IMR-90 (cell line): ENCODE results near the gene NDUFA5.
"Not testable (repeated sequence)": the region's sequence is repeated elsewhere in the genome, so short reads cannot be mapped to it uniquely, and the experiment has no call there.

Experiments used
- BHLHE40 ChIP-seq: fragments of 150-350 bp; IDR thresholded peaks from 2 replicates; pipeline ENCODE4 v1.6.1; 2016; ENCODE audit warnings: mild to moderate bottlenecking, low read depth, low read length
- CEBPB ChIP-seq: IDR thresholded peaks from 2 replicates; pipeline ENCODE4 v1.6.1; 2012; ENCODE audit warnings: low read depth, low read length, improper control_type of control experiment
- CTCF ChIP-seq: conservative IDR thresholded peaks from 2 replicates; pipeline ENCODE4 v1.5.1; 2012; ENCODE audit warnings: mild to moderate bottlenecking, low read depth, low read length, improper control_type of control experiment
- FOS ChIP-seq: fragments of 150-350 bp; IDR thresholded peaks from 2 replicates; pipeline ENCODE4 v1.6.1; 2016; ENCODE audit warnings: low read depth, low read length
- MAFK ChIP-seq: IDR thresholded peaks from 2 replicates; pipeline ENCODE4 v1.6.1; 2012; ENCODE audit warnings: low read depth, low read length, improper control_type of control experiment
- MXI1 ChIP-seq: IDR thresholded peaks from 2 replicates; pipeline ENCODE4 v1.6.1; 2012; ENCODE audit warnings: low read depth, mild to moderate bottlenecking, low read length, moderate library complexity, borderline replicate concordance
- NFE2L2 ChIP-seq: fragments of 150-350 bp; IDR thresholded peaks from 2 replicates; pipeline ENCODE4 v1.6.1; 2016; ENCODE audit warnings: low read depth, mild to moderate bottlenecking, low read length
- POLR2A ChIP-seq: IDR thresholded peaks from 2 replicates; pipeline ENCODE4 v1.6.1; 2012; ENCODE audit warnings: mild to moderate bottlenecking, low read depth, low read length
- RAD21 ChIP-seq: IDR thresholded peaks from 2 replicates; pipeline ENCODE4 v1.6.1; 2012; ENCODE audit warnings: low read length, improper control_type of control experiment
- RCOR1 ChIP-seq: IDR thresholded peaks from 2 replicates; pipeline ENCODE4 v1.6.1; 2012; ENCODE audit warnings: mild to moderate bottlenecking, low read length, improper control_type of control experiment; ENCODE audit not compliant: insufficient replicate concordance
- RFX5 ChIP-seq: IDR thresholded peaks from 2 replicates; pipeline ENCODE4 v1.8.0; 2012; ENCODE audit warnings: low read depth, mild to moderate bottlenecking, low read length, moderate library complexity
- TF ChIP-seq, protein P1 (sequence below): fragments of 150-350 bp; IDR thresholded peaks from 2 replicates; pipeline ENCODE4 v1.6.1; 2016; ENCODE audit warnings: low read depth, mild to moderate bottlenecking, low read length, moderate library complexity, borderline replicate concordance
- TF ChIP-seq, protein P2 (sequence below): fragments of 150-350 bp; IDR thresholded peaks from 2 replicates; pipeline ENCODE4 v1.6.1; 2017; ENCODE audit warnings: mild to moderate bottlenecking, antibody characterized with exemption, low read length, low read depth

GRCh38 chr7:123527712-123528225 is 29.8 kb downstream of the NDUFA5 start:
- TF ChIP-seq CTCF, RCOR1, RFX5, POLR2A, NFE2L2, RAD21, MXI1, MAFK, CEBPB, FOS, BHLHE40: not testable (repeated sequence)
- TF ChIP-seq, protein P1, sequence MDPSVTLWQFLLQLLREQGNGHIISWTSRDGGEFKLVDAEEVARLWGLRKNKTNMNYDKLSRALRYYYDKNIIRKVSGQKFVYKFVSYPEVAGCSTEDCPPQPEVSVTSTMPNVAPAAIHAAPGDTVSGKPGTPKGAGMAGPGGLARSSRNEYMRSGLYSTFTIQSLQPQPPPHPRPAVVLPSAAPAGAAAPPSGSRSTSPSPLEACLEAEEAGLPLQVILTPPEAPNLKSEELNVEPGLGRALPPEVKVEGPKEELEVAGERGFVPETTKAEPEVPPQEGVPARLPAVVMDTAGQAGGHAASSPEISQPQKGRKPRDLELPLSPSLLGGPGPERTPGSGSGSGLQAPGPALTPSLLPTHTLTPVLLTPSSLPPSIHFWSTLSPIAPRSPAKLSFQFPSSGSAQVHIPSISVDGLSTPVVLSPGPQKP: not testable (repeated sequence)
- TF ChIP-seq, protein P2, sequence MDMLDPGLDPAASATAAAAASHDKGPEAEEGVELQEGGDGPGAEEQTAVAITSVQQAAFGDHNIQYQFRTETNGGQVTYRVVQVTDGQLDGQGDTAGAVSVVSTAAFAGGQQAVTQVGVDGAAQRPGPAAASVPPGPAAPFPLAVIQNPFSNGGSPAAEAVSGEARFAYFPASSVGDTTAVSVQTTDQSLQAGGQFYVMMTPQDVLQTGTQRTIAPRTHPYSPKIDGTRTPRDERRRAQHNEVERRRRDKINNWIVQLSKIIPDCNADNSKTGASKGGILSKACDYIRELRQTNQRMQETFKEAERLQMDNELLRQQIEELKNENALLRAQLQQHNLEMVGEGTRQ: not testable (repeated sequence)
